Epidermal melanocyte (primary cell): ENCODE results near the gene CREM.
A peak's percentile ranks its signal among the peaks of the same experiment; 100 is the strongest.
"Not testable (repeated sequence)": the region's sequence is repeated elsewhere in the genome, so short reads cannot be mapped to it uniquely, and the experiment has no call there.

Experiments
- DNase-seq: peaks from one replicate; pipeline ENCODE4 v3.0.0; 2011; ENCODE audit warnings: low spot score; ENCODE audit not compliant: insufficient read length

Gene CREM

DNA sequence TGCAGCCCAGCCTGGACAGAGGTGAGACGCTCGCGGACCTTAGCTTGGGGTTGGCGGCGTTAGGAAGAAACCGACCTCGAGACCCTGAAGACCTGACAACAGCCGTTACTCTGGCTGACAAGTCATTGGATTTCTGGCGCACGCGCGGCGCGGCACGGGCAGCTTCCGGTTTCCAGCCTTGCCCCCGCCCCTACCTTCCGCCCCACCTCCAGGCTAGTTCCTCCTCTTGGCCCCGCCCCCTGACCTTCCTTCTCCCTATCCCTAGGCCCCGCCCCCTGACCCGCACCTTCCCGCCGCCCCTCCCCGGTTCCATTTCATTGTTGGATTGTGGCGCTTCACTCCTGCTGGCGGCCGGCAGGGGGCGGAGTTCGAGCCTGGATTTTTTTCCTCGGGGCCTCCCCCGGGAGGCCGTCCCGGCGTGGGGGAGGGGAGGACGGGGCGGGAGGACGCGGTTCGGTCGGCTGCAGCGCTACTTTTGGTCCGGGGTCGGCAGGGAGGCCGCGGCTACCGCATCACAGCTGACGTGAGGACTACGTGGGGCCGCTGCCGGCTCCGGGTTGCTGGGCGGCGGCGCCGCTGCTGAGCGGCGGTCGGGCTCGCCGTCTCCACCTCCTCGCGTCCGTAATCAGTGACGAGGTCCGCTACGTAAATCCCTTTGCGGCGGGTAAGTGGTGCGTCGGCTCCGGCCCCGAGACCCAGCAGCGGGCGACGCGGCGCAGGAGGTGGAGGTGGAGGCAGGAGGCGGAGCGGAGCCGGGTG is at the start of gene CREM:
CREM (plus strand) TSS at position 317 of the 759 bp plus-strand sequence. CDS start 10,990 bp downstream, outside the sequence.
- peak; percentile 89 for DNase-seq

GRCh38 chr10:35079265-35079664 is 47.4 kb upstream of the CREM start:
- no peak for DNase-seq

- DNase-seq, result no peak
These were observed 46.9 kb upstream of the CREM start for GRCh38 chr10:35079763-35080162.

GRCh38 chr10:35080261-35080660 is 46.4 kb upstream of the CREM start:
- DNase-seq, result not testable (repeated sequence)

GRCh38 chr10:35083242-35083641 is 43.4 kb upstream of the CREM start:
- DNase-seq, result no peak

GRCh38 chr10:35089611-35090161 is 37.0 kb upstream of the CREM start:
- peak; percentile 17 for DNase-seq

DNA sequence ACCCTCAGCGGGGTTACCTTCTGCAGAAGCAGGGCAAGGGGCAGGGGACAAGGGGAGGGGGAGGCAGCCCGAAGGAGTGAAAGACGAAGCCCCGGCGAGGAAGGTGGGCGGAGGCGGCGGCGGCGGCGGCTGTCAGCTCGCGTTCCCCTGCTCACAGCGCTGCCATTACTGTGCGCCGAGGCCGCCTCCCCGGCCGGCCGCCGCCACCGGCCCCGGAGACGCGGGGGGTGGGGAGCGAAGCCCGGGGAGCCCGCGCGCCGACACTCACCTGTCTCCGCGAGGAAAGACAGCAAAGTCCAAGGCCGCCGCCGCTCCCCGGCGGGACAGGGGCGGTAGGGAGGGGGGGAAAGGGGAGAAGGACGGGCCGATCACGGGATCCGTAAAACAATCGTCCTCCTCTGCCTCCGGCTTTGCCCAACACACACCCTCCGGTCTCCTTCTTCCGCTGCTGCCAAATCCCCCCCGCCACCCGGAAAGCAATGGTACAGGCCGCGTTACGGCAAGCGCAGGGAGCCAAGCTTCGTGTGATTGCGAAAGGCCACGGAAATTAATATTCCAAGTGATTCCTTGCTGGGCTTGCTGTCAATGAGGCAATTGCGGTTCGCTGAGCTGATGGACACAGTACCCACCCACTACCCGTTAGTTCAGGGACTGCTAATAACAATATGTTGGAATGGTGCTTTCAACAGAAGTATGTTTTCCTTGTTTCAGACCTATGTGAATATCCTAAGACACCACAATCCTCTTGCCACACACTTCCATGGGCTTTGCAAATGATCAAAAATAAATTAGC is 36.3 kb upstream of the CREM start, which contains the start of gene CUL2:
CUL2 (minus strand) TSS at position 180 of the 793 bp plus-strand sequence. CDS start 19,024 bp downstream, outside the sequence.
- DNase-seq, result peak; percentile 84

DNA sequence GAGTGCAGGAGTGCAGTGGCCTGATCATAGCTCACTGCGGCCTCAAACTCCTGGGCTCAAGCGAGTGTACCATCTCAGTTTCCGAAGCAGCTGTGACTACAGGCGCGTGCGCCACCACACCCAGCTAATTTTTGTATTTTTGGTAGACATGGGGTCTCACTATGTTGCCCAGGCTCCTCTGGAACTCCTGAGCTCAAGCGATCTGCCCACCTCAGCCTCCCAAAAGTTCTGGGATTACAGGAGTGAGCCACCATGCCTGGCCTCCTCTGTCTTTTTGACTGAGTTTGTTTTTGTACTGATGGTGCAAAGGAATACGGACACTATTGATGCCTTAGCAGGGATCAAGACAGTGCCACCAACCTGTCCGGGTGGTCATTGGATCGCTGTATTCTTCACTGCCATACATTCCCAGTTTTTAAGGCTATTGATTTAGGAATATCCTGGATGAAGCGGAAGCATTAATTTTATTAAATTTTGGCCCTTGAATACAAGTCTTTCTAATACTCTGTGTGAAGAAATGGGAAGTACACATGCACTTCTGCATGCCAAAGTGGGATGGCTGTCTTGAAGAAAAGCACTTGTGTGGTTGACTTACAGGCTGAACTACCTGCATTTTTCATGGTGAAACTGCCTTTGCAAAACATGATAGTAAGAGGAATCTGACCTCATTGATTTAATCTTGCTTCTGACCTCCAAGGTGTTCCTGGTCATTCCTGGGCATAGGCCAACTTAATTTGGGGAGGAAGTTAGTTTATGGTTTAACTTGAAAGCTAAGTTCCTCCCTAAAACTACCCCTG is 34.5 kb upstream of the CREM start:
- DNase-seq, result no peak

- DNase-seq, result no peak
These were observed 33.8 kb upstream of the CREM start for GRCh38 chr10:35092851-35093250.

DNA sequence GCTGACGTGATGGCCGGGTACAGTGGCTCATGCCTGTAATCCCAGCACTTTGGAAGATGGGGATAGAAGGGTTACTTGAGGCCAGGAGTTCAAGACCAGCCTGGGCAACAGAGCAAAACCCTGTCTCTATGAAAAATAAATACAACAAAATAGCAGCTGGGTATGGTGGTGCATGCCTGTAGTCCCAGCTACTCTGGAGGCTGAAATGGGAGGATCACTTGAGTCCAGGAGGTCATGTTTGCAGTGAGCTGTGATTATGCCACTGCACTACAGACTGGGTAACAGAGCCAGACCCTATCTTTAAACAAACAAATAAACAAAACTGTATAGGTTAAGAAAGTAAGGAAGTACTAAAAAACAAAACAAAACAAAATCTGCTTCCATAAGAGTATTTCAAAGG is 30.3 kb upstream of the CREM start:
- no peak for DNase-seq

GRCh38 chr10:35097510-35097909 is 29.1 kb upstream of the CREM start:
- DNase-seq, result no peak

- DNase-seq, result no peak
These were observed 22.8 kb upstream of the CREM start for GRCh38 chr10:35103882-35104281.

- DNase-seq, result no peak
These were observed 14.1 kb upstream of the CREM start for GRCh38 chr10:35112571-35112970.

- no peak for DNase-seq
These were observed 7.3 kb upstream of the CREM start for GRCh38 chr10:35119378-35119777.

GRCh38 chr10:35124540-35124939 is 2.1 kb upstream of the CREM start:
- DNase-seq, result no peak

GRCh38 chr10:35126062-35126529 is 550 bp upstream of the CREM start:
- DNase-seq, result no peak

- DNase-seq, result peak; percentile 18
These were observed 744 bp downstream of the CREM start for GRCh38 chr10:35127289-35127891.

- DNase-seq, result no peak
These were observed 2.6 kb downstream of the CREM start for GRCh38 chr10:35129185-35129674.

DNA sequence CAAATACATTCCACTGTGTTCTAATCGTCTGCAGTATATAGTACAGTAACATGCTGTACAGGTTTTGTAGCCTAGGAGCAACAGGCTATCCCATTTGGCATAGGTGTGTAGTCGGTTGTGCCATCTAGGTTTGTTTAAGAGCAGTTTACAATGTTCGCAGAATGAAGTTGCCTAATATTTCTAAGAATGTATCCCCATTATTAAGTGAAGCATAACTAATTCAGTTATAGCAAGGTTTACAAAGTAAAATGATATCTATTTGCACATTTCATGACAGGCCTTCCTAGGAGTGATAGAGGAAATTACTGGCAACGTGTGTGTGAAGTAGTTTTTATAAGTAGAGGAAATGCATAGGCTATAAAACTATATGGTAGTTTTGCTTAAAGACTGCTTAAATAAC is 4.0 kb downstream of the CREM start:
- no peak for DNase-seq

- no peak for DNase-seq
These were observed 6.1 kb downstream of the CREM start for GRCh38 chr10:35132727-35133126.

- DNase-seq, result no peak
These were observed 6.9 kb downstream of the CREM start for GRCh38 chr10:35133586-35133985.
